ENCODE measurements around the gene NFKB2. TPM values are rescaled to one million over a fixed set of nuclear protein-coding genes. Genes with fewer than 3 reads are reported as not detected.

Gene NFKB2
- total RNA-seq, 1 experiment from 2014 or later = 64.7 TPM

DNA sequence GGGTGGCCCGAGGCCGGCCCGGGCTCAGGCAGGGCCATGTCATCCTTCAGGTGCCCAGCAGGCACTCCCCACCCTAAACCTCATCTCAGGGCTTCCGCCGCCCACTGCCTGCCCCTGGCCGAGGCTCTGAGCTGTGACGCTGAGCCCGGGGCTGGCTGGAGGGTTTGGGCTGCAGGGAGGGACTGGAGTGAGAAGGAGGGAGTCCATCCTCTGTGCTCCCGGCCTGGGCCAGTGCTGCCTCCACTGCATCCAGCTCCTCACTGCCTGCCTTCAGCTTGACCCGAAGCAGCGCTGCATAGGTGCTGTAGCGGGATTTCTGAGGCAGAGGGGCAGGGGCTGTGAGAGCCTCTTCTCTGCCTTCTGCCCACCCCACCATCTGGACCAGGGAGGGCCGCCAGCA, 7.6 kb downstream of the NFKB2 start:
- BruUV-seq (replicated peaks) = no TSS peak
- no peaks in the 10 kb centered on the region for H3K9me3 Mint-ChIP-seq (ENCODE audit: low read depth, unreplicated experiment)
- no peak overlapping the region for H3K4me3 Mint-ChIP-seq (ENCODE audit: low read depth, unreplicated experiment)
- H3K27ac Mint-ChIP-seq (ENCODE audit: unreplicated experiment) = no peak overlapping the region
- intact Hi-C loops (cut with micrococcal nuclease; ENCODE audit: unreplicated experiment) = no loop called here
- peaks cover 25% of the 10 kb centered on the region for H3K36me3 Mint-ChIP-seq (ENCODE audit: insufficient read depth, unreplicated experiment)
- CTCF ChIA-PET = interaction anchor here (0.6 to 1.3 kb wide), 7 partner anchors 8 to 173 kb away, joined by 3 to 8 read pairs (median 6); partner anchors contain the start of genes FBXL15 and NFKB2
- peaks cover 12% of the 10 kb centered on the region for H3K4me1 Mint-ChIP-seq (ENCODE audit: low read depth, unreplicated experiment)
- DNase-seq = no peak
- no peak for TF ChIP-seq CTCF (IDR thresholded peaks at IDR 0.05; ENCODE audit: unreplicated experiment)
- H3K27me3 Mint-ChIP-seq (ENCODE audit: unreplicated experiment) = peaks cover 11% of the 10 kb centered on the region

DNA sequence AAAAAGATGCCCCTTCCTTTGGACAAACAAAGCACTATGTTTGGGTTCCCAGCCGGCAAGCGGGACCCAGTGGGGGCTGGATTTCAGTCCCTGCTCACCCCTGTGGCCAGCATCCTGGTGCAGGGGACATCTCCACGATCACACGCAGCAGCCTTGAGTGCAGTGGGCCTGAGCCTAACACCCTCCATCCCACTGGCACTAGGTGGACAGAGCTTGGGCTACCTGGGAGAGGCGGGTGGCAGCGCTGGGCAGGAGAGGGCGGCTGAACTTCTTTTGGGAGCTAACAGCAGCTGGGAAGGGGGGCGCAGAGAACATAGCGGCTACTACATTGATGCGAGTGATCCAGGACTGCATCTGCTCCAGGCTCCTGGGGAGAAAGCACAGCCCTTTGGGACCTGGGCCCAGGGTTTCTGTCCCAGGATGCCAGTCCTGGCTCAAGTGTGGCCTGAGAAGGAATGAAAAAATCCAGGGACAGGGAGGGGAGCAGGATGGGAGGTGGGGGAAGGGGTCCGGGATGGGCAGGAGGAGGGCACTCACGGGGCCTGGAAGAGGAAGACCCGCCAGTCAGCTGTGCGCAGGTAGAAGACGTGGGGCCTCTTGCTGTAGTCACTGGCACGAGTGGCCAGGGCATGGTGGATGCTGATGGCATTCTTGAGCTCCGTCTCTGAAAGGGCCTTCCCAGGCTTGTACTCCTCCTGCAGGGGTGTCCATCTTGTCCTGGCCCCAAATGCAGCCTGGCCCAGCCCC, 9.0 kb downstream of the NFKB2 start:
- intact Hi-C loops (cut with micrococcal nuclease; ENCODE audit: unreplicated experiment) = no loop called here
- peaks cover 19% of the 10 kb centered on the region for H3K36me3 Mint-ChIP-seq (ENCODE audit: insufficient read depth, unreplicated experiment)
- CTCF ChIA-PET = interaction anchor here (1.0 to 1.3 kb wide), 4 partner anchors 9 to 174 kb away, joined by 3 to 8 read pairs (median 6); partner anchors contain the start of gene NFKB2
- no peak overlapping the region for H3K27ac Mint-ChIP-seq (ENCODE audit: unreplicated experiment)
- no TSS peak for BruUV-seq (replicated peaks)
- peaks cover 12% of the 10 kb centered on the region for H3K4me1 Mint-ChIP-seq (ENCODE audit: low read depth, unreplicated experiment)
- no peak for DNase-seq
- H3K4me3 Mint-ChIP-seq (ENCODE audit: low read depth, unreplicated experiment) = no peak overlapping the region
- peaks cover 25% of the 10 kb centered on the region for H3K27me3 Mint-ChIP-seq (ENCODE audit: unreplicated experiment)
- no peak for TF ChIP-seq CTCF (IDR thresholded peaks at IDR 0.05; ENCODE audit: unreplicated experiment)
- H3K9me3 Mint-ChIP-seq (ENCODE audit: low read depth, unreplicated experiment) = no peaks in the 10 kb centered on the region

GRCh38 chr10:102405108-102405571, 9.6 kb downstream of the NFKB2 start:
- no TSS peak for BruUV-seq (replicated peaks)
- peaks cover 31% of the 10 kb centered on the region for H3K27me3 Mint-ChIP-seq (ENCODE audit: unreplicated experiment)
- H3K36me3 Mint-ChIP-seq (ENCODE audit: insufficient read depth, unreplicated experiment) = peaks cover 13% of the 10 kb centered on the region
- H3K9me3 Mint-ChIP-seq (ENCODE audit: low read depth, unreplicated experiment) = no peaks in the 10 kb centered on the region
- H3K4me3 Mint-ChIP-seq (ENCODE audit: low read depth, unreplicated experiment) = no peak overlapping the region
- peaks cover 12% of the 10 kb centered on the region for H3K4me1 Mint-ChIP-seq (ENCODE audit: low read depth, unreplicated experiment)
- no peak overlapping the region for H3K27ac Mint-ChIP-seq (ENCODE audit: unreplicated experiment)
- no peak for DNase-seq
- CTCF ChIA-PET = no interaction called here
- intact Hi-C loops (cut with micrococcal nuclease; ENCODE audit: unreplicated experiment) = no loop called here
- TF ChIP-seq CTCF (IDR thresholded peaks at IDR 0.05; ENCODE audit: unreplicated experiment) = no peak

GRCh38 chr10:102405632-102406031, 10.1 kb downstream of the NFKB2 start:
- CTCF ChIA-PET = no interaction called here
- Mint-ChIP-seq H3K4me1 (ENCODE audit: low read depth, unreplicated experiment) (peaks cover 12% of the 10 kb centered on the region), H3K27me3 (ENCODE audit: unreplicated experiment) (peaks cover 36% of the 10 kb centered on the region), H3K9me3 (ENCODE audit: low read depth, unreplicated experiment) (no peaks in the 10 kb centered on the region), H3K36me3 (ENCODE audit: insufficient read depth, unreplicated experiment) (peaks cover 10% of the 10 kb centered on the region), H3K27ac (ENCODE audit: unreplicated experiment) (no peak overlapping the region), H3K4me3 (ENCODE audit: low read depth, unreplicated experiment) (no peak overlapping the region)
- DNase-seq = no peak
- intact Hi-C loops (cut with micrococcal nuclease; ENCODE audit: unreplicated experiment) = no loop called here
- TF ChIP-seq CTCF (IDR thresholded peaks at IDR 0.05; ENCODE audit: unreplicated experiment) = no peak
- BruUV-seq (replicated peaks) = no TSS peak

Data from Calu3 (cell line).